Calu3 (cell line): ENCODE data around the gene ACSL4. TPM values are rescaled to one million over a fixed set of nuclear protein-coding genes. Genes with fewer than 3 reads are reported as not detected.

Experiments
- BruUV-seq: library from RNA; stranded (reverse); fragments of 400-500 nt; replicated peaks from 2 replicates; lab custom pipeline; 2021; lab: Mats Ljungman, UMichigan
- CTCF ChIA-PET: fragments of 300-600 bp; sonication (Branson Sonifier 250); formaldehyde crosslinking; loops from one replicate; lab custom pipeline; 2022; ENCODE audit warnings: antibody characterized with exemption; lab: Charles Lee
- DNase-seq: peaks from one replicate; pipeline ENCODE4 v3.0.0; 2022
- H3K27ac Mint-ChIP-seq: one replicate; pipeline ENCODE4 v1.8.0; 2022; ENCODE audit warnings: mixed read lengths; ENCODE audit not compliant: unreplicated experiment
- H3K27me3 Mint-ChIP-seq: one replicate; pipeline ENCODE4 v1.8.0; 2022; ENCODE audit warnings: mixed read lengths; ENCODE audit not compliant: unreplicated experiment
- H3K36me3 Mint-ChIP-seq: one replicate; pipeline ENCODE4 v1.8.0; 2022; ENCODE audit warnings: mild to moderate bottlenecking, moderate library complexity, mixed read lengths; ENCODE audit not compliant: insufficient read depth, unreplicated experiment
- H3K4me1 Mint-ChIP-seq: one replicate; pipeline ENCODE4 v1.8.0; 2022; ENCODE audit warnings: mild to moderate bottlenecking, low read depth, mixed read lengths; ENCODE audit not compliant: unreplicated experiment
- H3K4me3 Mint-ChIP-seq: one replicate; pipeline ENCODE4 v1.8.0; 2022; ENCODE audit warnings: mild to moderate bottlenecking, low read depth, moderate library complexity, mixed read lengths; ENCODE audit not compliant: unreplicated experiment
- H3K9me3 Mint-ChIP-seq: one replicate; pipeline ENCODE4 v1.8.0; 2022; ENCODE audit warnings: low read depth, mixed read lengths; ENCODE audit not compliant: unreplicated experiment
- intact Hi-C: fragments of 100-400 bp; cut with micrococcal nuclease; formaldehyde crosslinking; loops from one replicate; pipeline ENCODE4 v1.10.0; 2022; ENCODE audit not compliant: unreplicated experiment
- total RNA-seq: library from RNA; stranded (reverse); gene quantifications from 2 replicates; pipeline ENCODE4 v1.2.3, GENCODE V29; 2022
- TF ChIP-seq, protein P1 (sequence below): fragments of 200-600 bp; IDR thresholded peaks from one replicate; pipeline ENCODE4 v1.8.0; 2022; ENCODE audit warnings: antibody characterized with exemption; ENCODE audit not compliant: unreplicated experiment

Gene ACSL4
- total RNA-seq, 1 experiment from 2014 or later, result 64.8 TPM

DNA sequence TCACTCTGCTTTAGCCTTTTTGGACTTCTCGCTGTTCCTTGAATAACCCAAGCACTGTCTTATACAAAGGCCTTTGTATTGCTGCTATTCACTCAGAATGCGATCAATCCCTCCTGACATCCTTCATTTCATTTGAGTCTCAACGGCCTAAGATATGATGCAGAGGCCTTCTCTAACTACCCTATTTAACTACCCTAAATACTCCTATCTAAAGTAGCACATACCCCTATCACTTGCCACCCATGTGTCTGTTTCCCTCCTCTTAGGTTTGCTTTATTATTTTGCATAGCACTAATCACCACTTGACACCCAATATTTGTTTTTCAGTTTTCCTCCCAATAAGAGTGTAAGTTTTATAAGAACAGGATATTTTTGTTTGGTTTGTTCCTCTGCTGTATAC lies 42.3 kb upstream of the ACSL4 start:
- intact Hi-C loops, result loop anchor here (5.0 kb wide), 1 partner anchor 43 kb away; the partner anchor contains the start of gene ACSL4
- H3K27me3 Mint-ChIP-seq, result no peaks in the 10 kb centered on the region
- H3K27ac Mint-ChIP-seq, result no peak overlapping the region
- no peak overlapping the region for H3K4me3 Mint-ChIP-seq
- DNase-seq, result no peak
- peaks cover 20% of the 10 kb centered on the region for H3K4me1 Mint-ChIP-seq
- CTCF ChIA-PET, result no interaction called here
- TF ChIP-seq, protein P1, sequence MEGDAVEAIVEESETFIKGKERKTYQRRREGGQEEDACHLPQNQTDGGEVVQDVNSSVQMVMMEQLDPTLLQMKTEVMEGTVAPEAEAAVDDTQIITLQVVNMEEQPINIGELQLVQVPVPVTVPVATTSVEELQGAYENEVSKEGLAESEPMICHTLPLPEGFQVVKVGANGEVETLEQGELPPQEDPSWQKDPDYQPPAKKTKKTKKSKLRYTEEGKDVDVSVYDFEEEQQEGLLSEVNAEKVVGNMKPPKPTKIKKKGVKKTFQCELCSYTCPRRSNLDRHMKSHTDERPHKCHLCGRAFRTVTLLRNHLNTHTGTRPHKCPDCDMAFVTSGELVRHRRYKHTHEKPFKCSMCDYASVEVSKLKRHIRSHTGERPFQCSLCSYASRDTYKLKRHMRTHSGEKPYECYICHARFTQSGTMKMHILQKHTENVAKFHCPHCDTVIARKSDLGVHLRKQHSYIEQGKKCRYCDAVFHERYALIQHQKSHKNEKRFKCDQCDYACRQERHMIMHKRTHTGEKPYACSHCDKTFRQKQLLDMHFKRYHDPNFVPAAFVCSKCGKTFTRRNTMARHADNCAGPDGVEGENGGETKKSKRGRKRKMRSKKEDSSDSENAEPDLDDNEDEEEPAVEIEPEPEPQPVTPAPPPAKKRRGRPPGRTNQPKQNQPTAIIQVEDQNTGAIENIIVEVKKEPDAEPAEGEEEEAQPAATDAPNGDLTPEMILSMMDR, result no peak
- no TSS peak for BruUV-seq
- peaks cover 6% of the 10 kb centered on the region for H3K9me3 Mint-ChIP-seq
- no peaks in the 10 kb centered on the region for H3K36me3 Mint-ChIP-seq

DNA sequence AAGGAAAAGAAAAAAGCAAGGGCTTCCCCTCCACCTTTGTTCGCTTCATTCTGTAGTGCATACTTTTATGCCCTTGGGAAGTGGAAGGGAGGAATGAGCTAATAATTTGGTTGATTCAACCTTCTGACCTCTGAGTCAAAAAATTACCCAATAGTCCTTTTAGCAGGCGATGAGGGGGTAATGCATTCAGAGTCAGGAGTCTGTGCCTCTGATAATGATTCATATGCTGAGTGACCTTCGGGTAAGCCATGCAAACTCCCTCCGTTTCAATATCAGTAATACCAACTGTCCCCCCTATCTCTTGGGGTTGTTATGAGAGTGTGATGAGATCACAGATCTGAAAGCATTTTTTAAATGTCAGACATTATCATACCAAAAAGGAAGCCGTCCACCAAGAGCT lies 41.6 kb upstream of the ACSL4 start:
- no TSS peak for BruUV-seq
- H3K27me3 Mint-ChIP-seq, result no peaks in the 10 kb centered on the region
- TF ChIP-seq, protein P1, result no peak
- CTCF ChIA-PET, result no interaction called here
- H3K9me3 Mint-ChIP-seq, result peaks cover 8% of the 10 kb centered on the region
- H3K4me1 Mint-ChIP-seq, result peaks cover 20% of the 10 kb centered on the region
- no peak overlapping the region for H3K27ac Mint-ChIP-seq
- intact Hi-C loops, result loop anchor here (5.0 kb wide), 1 partner anchor 42 kb away; the partner anchor contains the start of gene ACSL4
- H3K4me3 Mint-ChIP-seq, result no peak overlapping the region
- no peak for DNase-seq
- H3K36me3 Mint-ChIP-seq, result no peaks in the 10 kb centered on the region

DNA sequence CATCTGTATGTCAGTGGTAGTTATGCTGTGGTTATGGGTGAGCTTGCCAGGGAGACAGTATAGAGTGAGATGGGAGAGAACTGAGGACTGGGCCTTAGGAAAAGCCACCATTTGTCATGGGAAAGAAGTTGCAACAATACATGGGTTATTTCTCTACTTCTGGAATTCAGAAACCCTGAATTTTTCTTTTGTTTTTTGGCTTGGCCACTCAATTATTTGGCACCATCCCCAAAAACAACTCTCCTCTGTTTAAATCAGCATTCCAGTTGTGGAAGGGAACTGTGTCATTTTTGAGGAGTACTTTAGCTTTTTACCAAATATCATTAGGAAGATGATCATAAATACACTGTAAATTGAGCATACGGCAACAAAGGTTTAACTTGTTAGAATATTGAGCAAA lies 41.1 kb upstream of the ACSL4 start:
- DNase-seq, result no peak
- H3K9me3 Mint-ChIP-seq, result peaks cover 10% of the 10 kb centered on the region
- no peaks in the 10 kb centered on the region for H3K36me3 Mint-ChIP-seq
- no peak overlapping the region for H3K4me3 Mint-ChIP-seq
- intact Hi-C loops, result no loop called here
- H3K27ac Mint-ChIP-seq, result no peak overlapping the region
- no TSS peak for BruUV-seq
- H3K4me1 Mint-ChIP-seq, result peaks cover 20% of the 10 kb centered on the region
- H3K27me3 Mint-ChIP-seq, result no peaks in the 10 kb centered on the region
- CTCF ChIA-PET, result no interaction called here
- TF ChIP-seq, protein P1, result no peak

DNA sequence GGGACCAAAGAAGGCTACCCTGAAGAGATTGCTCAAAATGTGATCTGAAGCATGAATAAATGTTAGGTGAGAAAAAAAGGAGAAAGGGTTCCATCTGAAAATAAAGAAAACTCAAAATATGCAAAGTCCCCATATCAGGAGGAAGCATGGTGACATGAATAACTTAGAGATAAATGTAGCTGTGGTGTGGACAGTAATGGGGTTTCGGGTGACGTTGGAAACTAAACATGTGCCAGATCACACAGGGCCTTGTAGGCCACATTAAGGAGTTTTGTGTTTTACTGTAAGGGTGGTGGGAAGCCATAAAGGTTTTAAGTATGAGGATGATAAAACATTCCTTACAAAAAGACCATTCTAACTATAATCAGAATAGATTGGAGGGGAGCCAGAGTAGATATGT lies 40.3 kb upstream of the ACSL4 start:
- no peak overlapping the region for H3K4me3 Mint-ChIP-seq
- intact Hi-C loops, result no loop called here
- CTCF ChIA-PET, result no interaction called here
- H3K4me1 Mint-ChIP-seq, result peaks cover 20% of the 10 kb centered on the region
- BruUV-seq, result no TSS peak
- TF ChIP-seq, protein P1, result no peak
- peaks cover 10% of the 10 kb centered on the region for H3K9me3 Mint-ChIP-seq
- H3K27me3 Mint-ChIP-seq, result no peaks in the 10 kb centered on the region
- no peaks in the 10 kb centered on the region for H3K36me3 Mint-ChIP-seq
- no peak overlapping the region for H3K27ac Mint-ChIP-seq
- no peak for DNase-seq
